H1 (cell line): ENCODE measurements around the gene SENP1. TPM values are rescaled to one million over a fixed set of nuclear protein-coding genes. Genes with fewer than 3 reads are reported as not detected.

ENCODE experiments used
- CHD7 ChIP-seq: fragments of 300-600 bp; sonication (generic); IDR thresholded peaks from 2 replicates; pipeline ENCODE4 v1.7.1; 2012; ENCODE audit warnings: low read length, moderate library complexity, mild to moderate bottlenecking, inconsistent platforms; ENCODE audit not compliant: insufficient replicate concordance
- CTCF ChIP-seq, 3 experiments: IDR thresholded peaks; 1 replicate in 2 of 3; 2 replicates in 1 of 3; pipeline versions ENCODE4 v1.5.1 to v1.6.1; 2011; ENCODE audit warnings: low read length in 3 of 3, mild to moderate bottlenecking in 3 of 3, inconsistent platforms in 2 of 3, low read depth in 1 of 3, moderate library complexity in 1 of 3; ENCODE audit not compliant: insufficient read depth in 1 of 3; ENCODE audit errors: control extremely low read depth in 1 of 3
- HDAC2 ChIP-seq, 2 experiments: fragments of 300-600 bp in 1 of 2; sonication (generic) in 1 of 2; IDR thresholded peaks; 2 replicates each; pipeline ENCODE4 v1.6.1; 2011 to 2012; ENCODE audit warnings: low read depth in 2 of 2, low read length in 2 of 2, mild to moderate bottlenecking in 2 of 2, moderate library complexity in 2 of 2, borderline replicate concordance in 1 of 2, inconsistent platforms in 1 of 2
- MAX ChIP-seq: IDR thresholded peaks from 2 replicates; pipeline ENCODE4 v1.6.1; 2012; ENCODE audit warnings: inconsistent platforms
- RAD21 ChIP-seq, 2 experiments: IDR thresholded peaks in 1 of 2; conservative IDR thresholded peaks in 1 of 2; 2 replicates each; pipeline ENCODE4 v1.6.1; 2011; ENCODE audit warnings: low read depth in 2 of 2, low read length in 2 of 2, improper control_type of control experiment in 1 of 2, inconsistent platforms in 1 of 2, mild to moderate bottlenecking in 1 of 2, moderate library complexity in 1 of 2
- SP2 ChIP-seq: IDR thresholded peaks from 2 replicates; pipeline ENCODE4 v1.6.1; 2012; ENCODE audit warnings: mild to moderate bottlenecking, low read length, inconsistent platforms
- TBP ChIP-seq: IDR thresholded peaks from 2 replicates; pipeline ENCODE4 v1.6.1; 2011; ENCODE audit warnings: low read depth, low read length, improper control_type of control experiment
- polyA plus RNA-seq, 7 experiments: library from polyadenylated mRNA; depleted of rRNA in 3 of 7; stranded (reverse) in 5 of 7; unstranded in 2 of 7; fragments of >200 nt in 5 of 7; fragments of 200-250 nt in 2 of 7; gene quantifications; 1 replicate in 5 of 7; 2 replicates in 1 of 7; 4 replicates in 1 of 7; pipeline versions ENCODE4 v1.2.1 to v1.2.3, GENCODE V29; 2011 to 2013; ENCODE audit warnings: missing spikeins in 2 of 7, mixed read lengths in 2 of 7
- total RNA-seq: library from RNA; stranded (reverse); fragmentation: NEBNext Ultra II Directional; extraction: Animal tissue kit (Norgen Biotek cat#: 25700); gene quantifications from 2 replicates; pipeline ENCODE4 v1.2.1, GENCODE V29; 2021

Gene SENP1
- total and polyA plus RNA-seq, 2 of the 8 experiments (the other 6 are each of a cell fraction or from before 2014, with no cell fraction given), result 14.2 to 31.5 TPM

- TF ChIP-seq CHD7 (no peak), SP2 (no peak), MAX (no peak), RAD21 (IDR thresholded peaks at IDR 0.05 in 1 of 2, conservative IDR thresholded peaks at IDR 0.05 in 1 of 2; ENCODE audit: low read depth in 2 of 2, low read length in 2 of 2) (no peak), HDAC2 (IDR thresholded peaks at IDR 0.05; ENCODE audit: borderline replicate concordance in 1 of 2, low read depth in 2 of 2, low read length in 2 of 2) (no peak), CTCF (IDR thresholded peaks at IDR 0.05; ENCODE audit: control extremely low read depth in 1 of 3, insufficient read depth in 1 of 3, low read depth in 1 of 3, low read length in 3 of 3) (no peak), TBP (no peak)
Observed at GRCh38 chr12:48131517-48131916, 25.6 kb upstream of the SENP1 start (continued).
